HG03457 (cell line): Measurements from ENCODE around the gene BEAN1.

Experiments used
- ATAC-seq: cut with Tn5 transposase; IDR thresholded peaks from one replicate; pipeline ENCODE4 v1.9.1; 2021; ENCODE audit warnings: moderate number of reproducible peaks; ENCODE audit not compliant: unreplicated experiment

The BEAN1 gene

DNA sequence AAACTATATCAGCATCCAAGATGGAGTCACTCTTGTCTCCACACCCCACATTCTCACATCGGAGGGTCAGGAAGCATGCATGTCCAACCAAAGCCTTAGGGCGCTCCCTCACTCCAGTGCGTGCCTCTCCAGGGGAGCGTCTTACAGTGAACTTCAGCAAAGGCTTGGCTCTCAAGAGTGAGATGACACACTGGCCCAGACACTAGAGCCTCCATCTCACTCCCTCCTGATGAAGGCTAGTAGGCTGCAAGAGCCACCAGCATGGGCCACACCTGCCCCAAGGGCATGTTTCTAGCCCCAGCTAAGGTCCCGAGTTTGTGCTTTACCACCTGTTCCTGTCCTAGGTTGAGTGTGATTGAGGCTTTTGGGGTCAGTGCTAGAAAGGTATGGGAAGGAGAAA, 40.5 kb downstream of the BEAN1 start:
- no peak for ATAC-seq

- no peak for ATAC-seq
These were observed 41.3 kb downstream of the BEAN1 start for GRCh38 chr16:66468321-66468965.

- ATAC-seq, result no peak
These were observed 42.3 kb downstream of the BEAN1 start for GRCh38 chr16:66469291-66469946.

DNA sequence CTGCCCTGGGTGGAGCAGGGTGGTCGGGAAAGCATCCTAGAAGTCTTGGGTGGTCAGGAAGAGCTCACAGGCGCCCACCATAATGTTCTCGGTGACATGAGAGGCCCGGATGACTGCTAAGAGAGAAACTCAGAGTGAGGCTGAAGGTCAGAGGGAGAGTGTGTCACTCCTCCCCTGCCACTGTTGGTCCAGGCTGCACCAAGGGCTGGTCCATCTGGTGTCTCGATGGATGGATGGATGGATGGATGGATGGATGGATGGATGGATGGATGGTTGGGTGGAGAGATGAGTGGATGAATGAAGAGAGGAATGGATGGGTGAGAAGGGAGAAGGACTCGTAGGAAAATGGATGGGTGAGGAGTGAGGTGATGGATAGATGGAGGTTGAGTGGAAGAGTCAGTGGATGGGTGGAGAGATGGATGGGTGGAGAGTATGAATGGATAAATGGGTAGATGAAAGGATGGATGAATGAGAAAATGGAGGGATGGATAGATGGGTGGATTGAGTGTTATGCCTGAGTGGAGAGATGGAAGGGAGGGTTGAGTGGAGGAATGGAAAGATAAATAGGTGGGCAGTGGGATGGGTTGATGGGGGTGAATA, 43.0 kb downstream of the BEAN1 start:
- no peak for ATAC-seq

DNA sequence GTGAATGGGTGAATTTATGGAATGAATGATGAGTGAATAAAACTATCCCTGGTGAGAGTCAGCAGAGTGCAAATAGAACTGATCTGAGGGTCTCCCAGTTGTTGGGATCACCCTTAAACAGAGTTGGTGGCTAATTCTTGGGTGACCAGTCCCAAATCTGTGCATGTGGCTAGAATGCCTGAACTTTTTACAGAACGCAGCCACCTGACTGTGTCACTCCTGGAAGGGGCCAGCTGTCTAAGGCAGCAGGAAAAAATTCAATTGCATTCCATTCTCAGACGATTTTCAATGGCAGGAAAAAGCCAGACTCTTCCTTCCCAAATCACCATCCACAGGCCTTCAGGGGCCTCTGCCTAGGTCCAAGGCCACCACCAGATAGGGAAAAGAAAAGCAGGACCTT, 43.5 kb downstream of the BEAN1 start:
- ATAC-seq, result no peak

GRCh38 chr16:66471264-66471663, 44.2 kb downstream of the BEAN1 start:
- ATAC-seq, result no peak

DNA sequence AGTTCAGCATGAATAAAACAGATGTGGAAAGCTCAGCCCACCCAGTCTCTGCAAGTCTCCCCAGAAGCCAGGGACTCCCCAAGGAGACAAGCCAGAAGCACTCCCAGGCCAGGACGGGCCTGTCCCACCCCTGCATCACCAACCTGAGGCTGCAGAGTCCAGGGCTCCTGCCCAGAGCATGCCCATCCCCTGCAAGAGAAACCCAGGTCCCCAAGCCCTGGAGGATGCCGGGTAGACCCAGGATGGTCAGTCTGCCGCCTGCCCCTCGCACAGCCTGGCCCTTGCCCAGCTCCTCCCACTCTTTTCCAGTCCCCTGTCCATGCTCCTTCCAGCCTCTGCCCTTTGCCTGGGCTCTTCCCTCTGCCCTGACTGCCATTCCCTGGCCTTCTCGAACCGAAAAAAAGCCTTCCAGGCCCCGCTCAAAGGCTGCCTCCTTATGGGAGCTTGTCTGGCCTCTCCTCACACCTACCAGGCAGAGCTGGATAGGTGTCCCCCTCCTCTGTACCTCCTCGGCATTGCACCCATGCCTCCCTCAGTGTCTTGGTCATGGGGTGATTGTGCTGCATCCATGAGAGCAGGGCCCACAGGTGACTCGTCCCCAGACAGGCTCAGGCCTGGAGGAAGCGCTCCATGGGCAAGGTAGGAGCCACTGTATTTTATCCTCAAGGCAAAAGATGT, 44.8 kb downstream of the BEAN1 start:
- no peak for ATAC-seq

DNA sequence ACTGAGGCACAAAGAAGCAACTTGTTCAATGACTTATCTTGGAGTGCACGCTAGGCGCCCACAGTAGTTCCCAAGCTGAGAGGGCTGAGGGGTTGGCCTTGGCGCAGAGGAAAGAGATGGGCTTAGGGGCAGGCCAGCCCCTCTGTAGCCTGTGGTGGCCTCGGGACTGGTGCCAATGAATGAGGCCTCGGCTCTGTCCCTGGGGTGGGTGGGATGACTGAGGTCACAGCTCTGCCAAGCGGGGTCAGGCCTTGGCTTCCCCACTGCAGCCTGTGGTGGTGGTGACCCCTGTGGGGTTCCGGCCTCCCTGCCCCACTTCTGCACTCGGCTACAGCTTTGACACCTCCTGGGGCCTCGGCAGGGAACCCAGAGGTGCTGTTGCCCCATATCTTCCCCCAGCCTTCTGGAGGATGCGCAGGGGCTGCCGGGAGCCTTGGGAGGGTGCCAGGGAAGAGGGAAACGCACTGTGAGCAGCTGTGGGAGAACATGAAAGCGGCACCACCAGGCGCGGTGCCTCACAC, 46.0 kb downstream of the BEAN1 start:
- ATAC-seq, result no peak

- ATAC-seq, result no peak
These were observed 46.8 kb downstream of the BEAN1 start for GRCh38 chr16:66473654-66474519.

- ATAC-seq, result peak; percentile 92
These were observed 47.7 kb downstream of the BEAN1 start for GRCh38 chr16:66474750-66475199.

- no peak for ATAC-seq
These were observed 48.1 kb downstream of the BEAN1 start for GRCh38 chr16:66475232-66475631.

DNA sequence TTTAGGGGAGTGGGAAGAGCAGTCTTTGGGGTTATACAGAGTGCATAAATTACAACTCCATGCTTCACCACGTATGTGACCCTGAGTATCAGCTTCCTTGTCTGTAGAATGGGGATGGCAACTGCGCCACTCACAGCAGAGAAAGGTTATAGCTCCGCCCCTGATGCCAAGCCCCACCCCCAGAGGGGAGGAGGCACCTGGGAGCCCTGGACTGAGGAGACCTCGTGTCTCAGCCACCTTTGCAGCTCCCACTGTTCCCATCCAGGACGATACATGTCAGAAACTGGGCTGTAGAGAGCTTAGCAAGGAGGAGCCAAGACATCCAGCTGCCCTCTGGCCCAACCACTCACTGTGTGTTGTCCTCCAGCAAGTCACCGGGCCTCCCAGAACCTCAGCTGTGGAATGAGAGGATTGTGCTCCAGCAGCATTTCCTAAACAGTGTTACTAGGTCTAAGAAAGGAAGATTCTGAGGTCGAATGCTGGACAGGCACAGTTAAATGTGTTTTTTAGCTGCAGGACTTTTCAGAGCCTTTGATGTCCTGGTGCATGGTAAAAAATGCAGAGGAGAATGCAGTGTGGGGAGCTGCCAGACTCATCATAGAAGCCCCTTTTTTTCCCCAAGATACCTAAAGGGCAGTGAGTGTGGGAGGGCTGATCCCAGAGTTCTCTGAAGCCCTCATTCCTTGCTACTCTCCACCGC, 49.4 kb downstream of the BEAN1 start:
- no peak for ATAC-seq

- ATAC-seq, result no peak
These were observed 50.0 kb downstream of the BEAN1 start for GRCh38 chr16:66477028-66477515.

GRCh38 chr16:66478733-66479511, 51.8 kb downstream of the BEAN1 start:
- no peak for ATAC-seq

DNA sequence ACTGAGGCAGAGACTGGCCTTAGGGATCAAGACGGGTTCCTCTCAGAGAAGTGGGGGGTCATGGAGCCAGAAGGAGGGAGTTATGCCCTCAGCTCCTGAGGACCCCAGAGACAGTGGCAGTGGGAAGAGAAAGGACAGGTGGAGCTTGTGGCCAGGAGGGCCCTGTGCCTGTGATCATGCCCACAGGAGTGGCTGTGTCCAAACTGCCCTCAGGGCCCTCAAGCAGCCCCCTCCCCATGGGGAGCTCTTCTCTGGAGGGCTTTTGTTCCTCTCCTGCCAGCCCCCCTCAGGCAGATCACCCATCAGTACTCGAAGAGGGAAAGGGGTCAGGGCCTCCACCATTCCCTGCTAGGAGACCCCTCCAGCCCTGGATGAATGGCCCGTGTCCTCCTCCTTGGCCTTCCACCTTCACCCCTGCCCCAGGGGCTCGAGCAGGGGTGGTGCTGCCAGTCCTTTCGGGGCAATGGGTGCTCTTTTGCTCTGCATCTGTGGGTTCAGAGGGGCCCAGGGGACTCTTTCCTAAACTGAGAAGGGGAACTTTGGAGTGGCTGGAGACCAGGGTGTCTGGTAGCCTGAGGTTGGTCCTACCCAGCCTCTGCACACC, 52.7 kb downstream of the BEAN1 start:
- ATAC-seq, result no peak

DNA sequence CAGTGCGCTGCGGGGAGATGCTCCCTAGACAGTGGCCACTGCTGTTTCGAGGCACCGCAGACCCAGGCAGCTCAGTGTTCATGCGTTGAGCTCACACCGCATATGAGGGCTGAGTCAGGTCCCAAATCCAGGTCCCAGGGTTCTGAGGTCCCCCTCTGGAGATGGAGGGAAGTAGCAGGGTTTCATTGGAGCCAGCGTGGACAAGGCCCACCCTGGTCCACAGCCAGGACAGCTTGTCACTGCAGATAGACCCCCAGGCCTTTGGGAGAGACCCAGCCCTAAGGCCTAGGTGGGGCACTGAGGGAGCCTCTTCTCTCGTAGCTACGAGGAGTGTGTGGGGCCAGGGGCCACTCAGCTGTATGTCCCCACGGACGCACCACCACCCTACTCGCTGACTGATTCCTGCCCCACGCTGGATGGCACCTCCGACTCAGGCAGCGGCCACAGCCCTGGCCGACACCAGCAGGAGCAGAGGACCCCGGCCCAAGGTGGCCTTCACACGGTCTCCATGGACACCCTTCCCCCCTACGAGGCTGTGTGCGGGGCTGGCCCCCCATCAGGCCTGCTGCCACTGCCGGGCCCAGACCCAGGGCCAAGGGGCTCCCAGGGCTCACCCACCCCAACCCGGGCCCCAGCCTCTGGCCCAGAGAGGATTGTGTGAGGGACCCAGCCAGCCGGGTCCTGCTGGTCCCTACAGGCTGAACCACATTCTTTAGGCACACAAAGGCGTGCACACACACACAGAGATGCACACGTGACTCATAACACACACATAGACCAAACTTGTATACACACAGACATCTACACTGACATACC, 53.4 kb downstream of the BEAN1 start:
- ATAC-seq, result no peak

DNA sequence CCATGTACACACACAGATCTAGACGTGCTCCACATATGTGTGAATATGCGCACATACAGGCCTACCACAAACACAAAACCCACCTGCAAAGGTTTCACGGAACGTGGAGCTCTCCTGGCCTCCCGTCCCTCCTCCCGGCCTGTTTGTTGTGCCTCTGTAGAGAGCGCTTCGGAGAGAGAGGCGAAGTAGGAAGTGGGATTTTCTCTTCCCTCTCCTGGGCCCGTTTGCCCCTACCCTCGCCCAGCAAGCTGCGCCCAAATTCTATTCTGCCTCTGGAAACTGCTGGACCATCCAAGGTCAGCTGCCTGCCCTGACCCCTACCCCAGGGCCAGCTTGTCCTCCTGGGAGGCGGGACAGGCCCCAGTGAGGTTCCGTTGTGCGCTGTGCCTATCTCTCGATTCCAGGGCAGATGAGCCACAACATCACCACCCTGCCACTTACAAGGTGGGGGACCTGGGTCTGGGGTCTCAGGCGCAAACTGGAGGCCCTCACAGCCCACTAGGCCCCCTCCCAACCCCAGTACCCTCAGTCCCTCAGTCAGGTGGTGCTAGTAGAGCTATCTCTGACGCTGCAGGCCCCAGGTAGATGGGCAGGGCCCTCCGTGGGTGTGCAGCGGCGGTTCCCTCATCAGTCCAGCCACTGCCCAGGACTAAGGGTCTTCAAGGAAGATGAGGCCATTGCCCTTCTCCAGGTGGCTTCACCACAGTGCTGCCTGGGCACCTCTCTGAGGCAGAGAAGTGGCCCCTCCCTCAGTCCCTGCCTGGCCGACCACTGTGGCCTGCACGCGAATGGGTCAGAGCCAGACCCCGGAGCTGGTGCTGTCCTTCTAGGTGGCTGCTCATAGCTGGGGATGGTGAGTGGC, 54.2 kb downstream of the BEAN1 start:
- no peak for ATAC-seq
